ENCODE data around the gene SNRK. TPM values are rescaled to one million over a fixed set of nuclear protein-coding genes. Genes with fewer than 3 reads are reported as not detected.

The SNRK gene
- total and polyA plus RNA-seq, 4 experiments from 2014 or later = 39.8 to 108 (median 77.1) TPM

DNA sequence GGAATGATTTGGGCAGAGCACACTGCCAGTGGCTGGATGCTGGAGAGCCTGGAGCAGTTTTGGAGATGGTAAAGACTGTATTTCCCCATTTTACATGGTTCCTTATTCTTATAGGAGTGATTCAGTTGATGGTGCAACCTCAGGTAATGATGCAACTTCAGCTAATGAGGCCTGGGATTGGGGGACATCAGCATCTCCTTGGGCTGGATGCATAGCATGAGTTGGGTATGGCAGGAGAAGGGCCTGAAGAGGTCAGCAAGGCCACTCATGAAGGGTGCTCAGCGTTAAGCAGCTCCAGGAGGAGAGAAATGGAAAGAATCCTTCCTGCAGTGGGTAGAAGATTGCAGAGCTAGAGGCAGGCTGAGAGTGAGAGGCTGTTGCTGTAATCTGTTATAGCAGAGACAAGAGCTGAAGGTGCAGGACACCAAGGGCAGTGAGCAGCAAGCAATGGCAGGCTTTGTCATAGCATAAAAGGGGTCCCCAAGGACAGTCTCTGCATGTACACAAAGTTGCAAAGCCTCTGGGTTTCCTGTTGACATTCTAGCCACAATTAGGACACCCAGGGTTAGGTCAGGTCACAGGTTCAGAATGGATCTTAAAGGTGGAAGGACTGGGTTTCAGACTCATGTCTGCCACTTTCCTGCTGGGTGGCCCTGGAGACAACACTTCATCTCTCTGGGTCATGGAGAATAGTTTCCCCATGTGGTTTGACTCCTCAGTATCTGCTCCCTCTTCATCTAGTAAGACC, 29.5 kb upstream of the SNRK start:
- Histone ChIP-seq H3K4me3 (ENCODE audit: low read length in 2 of 2) (no peak overlapping the region), H3K36me3 (ENCODE audit: insufficient read depth, low read length) (no peaks in the 10 kb centered on the region), H3K27ac (ENCODE audit: low read depth, low read length) (no peak overlapping the region), H3K9me3 (ENCODE audit: control insufficient read depth in 1 of 2, low read length in 2 of 2) (no peaks in the 10 kb centered on the region), H3K27me3 (ENCODE audit: insufficient read depth, low read length) (no peaks in the 10 kb centered on the region), H3K4me1 (ENCODE audit: insufficient read depth, low read length) (peaks cover 20% of the 10 kb centered on the region)
- DNase-seq = no peak
- ChIA-PET POLR2A (ENCODE audit: partially characterized antibody) (interaction anchor here (0.9 to 1.3 kb wide), 4 partner anchors 9 to 40 kb away, joined by 4 to 5 read pairs (median 4); no protein-coding TSS in a partner anchor), CTCF (ENCODE audit: partially characterized antibody) (interaction anchor here (1.0 to 1.5 kb wide), 4 partner anchors 8 to 95 kb away, joined by 3 read pairs; no protein-coding TSS in a partner anchor)
- H3K4me1 Mint-ChIP-seq = peaks cover 12 to 28% (median 20%) of the 10 kb centered on the region in 4 donors
- H3K9me3 Mint-ChIP-seq = no peaks in the 10 kb centered on the region
- peak overlapping the region in 4 of 8 donors; percentile 5 to 33 (median 26) for H3K4me3 Mint-ChIP-seq
- H3K36me3 Mint-ChIP-seq = no peaks in the 10 kb centered on the region
- H3K27ac Mint-ChIP-seq = peak overlapping the region in 5 of 7 donors; percentile 11 to 67 (median 49)
- intact Hi-C loops (cut with micrococcal nuclease) = no loop called here
- no peaks in the 10 kb centered on the region for H3K27me3 Mint-ChIP-seq

DNA sequence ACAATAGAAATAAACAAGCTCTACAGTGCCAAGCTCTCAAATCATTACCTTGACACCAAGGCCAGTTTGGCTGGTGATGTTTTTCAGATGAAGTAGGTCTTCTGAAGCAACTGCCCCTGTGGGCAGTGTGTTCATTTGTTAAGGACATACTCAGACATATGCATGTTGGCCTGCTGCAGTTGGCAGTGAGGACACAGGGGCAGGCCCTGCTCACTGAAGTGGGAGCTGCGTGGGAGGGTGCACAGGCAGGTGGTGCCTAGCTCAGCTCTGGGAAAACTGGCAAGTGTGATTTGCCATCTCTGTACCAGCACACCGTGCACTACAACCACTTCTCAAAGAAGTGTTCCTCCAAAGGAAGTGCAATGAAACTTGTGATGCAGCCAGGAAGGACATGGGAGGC, 28.5 kb upstream of the SNRK start:
- no peak for DNase-seq
- Mint-ChIP-seq H3K27me3 (no peaks in the 10 kb centered on the region), H3K4me1 (peaks cover 12 to 28% (median 20%) of the 10 kb centered on the region in 4 donors), H3K4me3 (no peak overlapping the region), H3K36me3 (no peaks in the 10 kb centered on the region), H3K27ac (no peak overlapping the region), H3K9me3 (no peaks in the 10 kb centered on the region)
- POLR2A ChIA-PET (ENCODE audit: partially characterized antibody) = interaction anchor here (1.1 to 1.3 kb wide), 2 partner anchors 10 to 39 kb away, joined by 4 read pairs; no protein-coding TSS in a partner anchor
- CTCF ChIA-PET (ENCODE audit: partially characterized antibody) = interaction anchor here (0.8 to 1.3 kb wide), 3 partner anchors 8 to 96 kb away, joined by 3 read pairs; no protein-coding TSS in a partner anchor
- H3K36me3 ChIP-seq (ENCODE audit: insufficient read depth, low read length) = no peaks in the 10 kb centered on the region
- no peaks in the 10 kb centered on the region for H3K27me3 ChIP-seq (ENCODE audit: insufficient read depth, low read length)
- no peak overlapping the region for H3K27ac ChIP-seq (ENCODE audit: low read depth, low read length)
- H3K9me3 ChIP-seq (ENCODE audit: control insufficient read depth in 1 of 2, low read length in 2 of 2) = no peaks in the 10 kb centered on the region
- H3K4me1 ChIP-seq (ENCODE audit: insufficient read depth, low read length) = peaks cover 20% of the 10 kb centered on the region
- H3K4me3 ChIP-seq (ENCODE audit: low read length in 2 of 2) = no peak overlapping the region
- intact Hi-C loops (cut with micrococcal nuclease) = no loop called here

DNA sequence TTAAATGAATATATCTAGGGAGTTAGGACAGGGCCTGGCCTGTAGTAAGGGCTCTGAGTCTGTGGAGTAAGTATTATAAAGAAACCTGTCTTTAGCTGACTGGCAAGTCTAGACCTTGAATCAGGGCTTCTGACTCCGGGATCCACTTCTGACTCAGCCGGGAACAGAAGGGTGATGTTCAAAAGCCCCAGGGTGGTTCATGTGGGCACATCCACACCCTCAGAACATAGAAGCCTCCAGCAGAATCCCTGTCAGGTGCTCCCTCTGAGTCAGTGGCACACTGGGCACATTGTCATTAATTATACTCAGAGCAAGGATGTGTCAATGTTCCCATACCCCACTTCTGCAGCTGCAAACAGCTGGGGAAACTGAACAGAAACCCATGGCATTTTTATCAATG, 26.7 kb upstream of the SNRK start:
- no peaks in the 10 kb centered on the region for H3K36me3 Mint-ChIP-seq
- no peaks in the 10 kb centered on the region for H3K9me3 Mint-ChIP-seq
- intact Hi-C loops (cut with micrococcal nuclease) = no loop called here
- DNase-seq = no peak
- H3K27me3 Mint-ChIP-seq = no peaks in the 10 kb centered on the region
- Histone ChIP-seq H3K4me3 (ENCODE audit: low read length in 2 of 2) (no peak overlapping the region), H3K27me3 (ENCODE audit: insufficient read depth, low read length) (no peaks in the 10 kb centered on the region), H3K9me3 (ENCODE audit: control insufficient read depth in 1 of 2, low read length in 2 of 2) (no peaks in the 10 kb centered on the region), H3K4me1 (ENCODE audit: insufficient read depth, low read length) (peaks cover 20% of the 10 kb centered on the region), H3K36me3 (ENCODE audit: insufficient read depth, low read length) (no peaks in the 10 kb centered on the region), H3K27ac (ENCODE audit: low read depth, low read length) (no peak overlapping the region)
- ChIA-PET CTCF (ENCODE audit: partially characterized antibody) (no interaction called here), POLR2A (ENCODE audit: partially characterized antibody) (no interaction called here)
- H3K27ac Mint-ChIP-seq = no peak overlapping the region
- H3K4me3 Mint-ChIP-seq = no peak overlapping the region
- H3K4me1 Mint-ChIP-seq = peaks cover 12 to 28% (median 20%) of the 10 kb centered on the region in 4 donors

DNA sequence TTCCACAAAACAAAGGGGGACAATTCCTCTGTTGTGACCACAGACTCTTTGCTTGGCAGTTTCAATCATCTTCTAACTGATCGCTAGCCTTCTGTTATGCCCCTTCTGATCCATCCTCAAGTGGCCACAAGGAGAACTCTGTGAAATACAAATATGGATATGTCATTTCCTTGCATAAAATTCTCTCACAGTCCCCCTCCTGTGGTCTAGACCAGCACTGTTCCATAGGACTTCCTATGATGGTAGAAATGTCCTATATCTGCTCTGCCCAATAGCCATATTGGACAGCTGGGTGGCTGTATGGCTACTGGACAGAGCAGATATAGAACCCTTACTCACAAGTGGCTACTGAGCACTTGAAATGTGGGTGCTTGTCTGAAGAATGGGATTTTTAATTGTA, 25.9 kb upstream of the SNRK start:
- POLR2A ChIA-PET (ENCODE audit: partially characterized antibody) = no interaction called here

DNA sequence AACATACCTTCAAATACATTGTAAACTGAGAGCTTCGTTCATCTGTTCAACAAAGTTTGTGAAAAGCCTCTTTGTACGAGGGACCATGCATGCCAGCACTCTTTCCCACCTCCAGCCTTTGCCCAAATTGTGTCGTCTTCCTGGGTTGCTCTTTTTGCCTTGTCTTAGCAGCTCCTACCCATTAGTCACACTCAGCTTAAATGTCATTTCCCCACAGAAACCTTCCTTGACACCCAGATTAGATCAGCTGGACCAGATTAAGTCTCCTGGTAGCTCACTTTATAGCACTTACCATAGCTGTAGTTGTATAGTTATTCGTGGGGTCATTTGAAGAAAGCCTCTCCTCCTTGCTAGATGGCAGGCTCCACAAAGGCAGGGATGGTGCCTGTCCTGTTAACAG, 24.1 kb upstream of the SNRK start:
- no peaks in the 10 kb centered on the region for H3K27me3 ChIP-seq (ENCODE audit: insufficient read depth, low read length)
- H3K4me3 Mint-ChIP-seq = no peak overlapping the region
- no peak for DNase-seq
- no peaks in the 10 kb centered on the region for H3K9me3 ChIP-seq (ENCODE audit: control insufficient read depth in 1 of 2, low read length in 2 of 2)
- peak overlapping the region in 2 of 7 donors; percentile 60 to 77 for H3K27ac Mint-ChIP-seq
- no peak overlapping the region for H3K4me3 ChIP-seq (ENCODE audit: low read length in 2 of 2)
- no peaks in the 10 kb centered on the region for H3K9me3 Mint-ChIP-seq
- no peak overlapping the region for H3K27ac ChIP-seq (ENCODE audit: low read depth, low read length)
- intact Hi-C loops (cut with micrococcal nuclease) = no loop called here
- ChIA-PET POLR2A (ENCODE audit: partially characterized antibody) (no interaction called here), CTCF (ENCODE audit: partially characterized antibody) (interaction anchor here (1.7 kb wide), 1 partner anchor 17 kb away, joined by 4 read pairs; no protein-coding TSS in a partner anchor)
- H3K36me3 ChIP-seq (ENCODE audit: insufficient read depth, low read length) = no peaks in the 10 kb centered on the region
- H3K4me1 Mint-ChIP-seq = peaks cover 5 to 11% (median 7%) of the 10 kb centered on the region in 4 donors
- H3K4me1 ChIP-seq (ENCODE audit: insufficient read depth, low read length) = peaks cover 4% of the 10 kb centered on the region
- H3K27me3 Mint-ChIP-seq = no peaks in the 10 kb centered on the region
- H3K36me3 Mint-ChIP-seq = no peaks in the 10 kb centered on the region

More for the DNA sequence above, 25.9 kb upstream of the SNRK start:
- Mint-ChIP-seq H3K27ac (no peak overlapping the region), H3K36me3 (no peaks in the 10 kb centered on the region), H3K4me1 (peaks cover 12 to 28% (median 20%) of the 10 kb centered on the region in 4 donors), H3K27me3 (no peaks in the 10 kb centered on the region), H3K4me3 (no peak overlapping the region), H3K9me3 (no peaks in the 10 kb centered on the region)
- intact Hi-C loops (cut with micrococcal nuclease) = no loop called here
- Histone ChIP-seq H3K27me3 (ENCODE audit: insufficient read depth, low read length) (no peaks in the 10 kb centered on the region), H3K36me3 (ENCODE audit: insufficient read depth, low read length) (no peaks in the 10 kb centered on the region), H3K4me1 (ENCODE audit: insufficient read depth, low read length) (peaks cover 20% of the 10 kb centered on the region), H3K4me3 (ENCODE audit: low read length in 2 of 2) (no peak overlapping the region), H3K9me3 (ENCODE audit: control insufficient read depth in 1 of 2, low read length in 2 of 2) (no peaks in the 10 kb centered on the region), H3K27ac (ENCODE audit: low read depth, low read length) (no peak overlapping the region)
- CTCF ChIA-PET (ENCODE audit: partially characterized antibody) = no interaction called here
- no peak for DNase-seq

DNA sequence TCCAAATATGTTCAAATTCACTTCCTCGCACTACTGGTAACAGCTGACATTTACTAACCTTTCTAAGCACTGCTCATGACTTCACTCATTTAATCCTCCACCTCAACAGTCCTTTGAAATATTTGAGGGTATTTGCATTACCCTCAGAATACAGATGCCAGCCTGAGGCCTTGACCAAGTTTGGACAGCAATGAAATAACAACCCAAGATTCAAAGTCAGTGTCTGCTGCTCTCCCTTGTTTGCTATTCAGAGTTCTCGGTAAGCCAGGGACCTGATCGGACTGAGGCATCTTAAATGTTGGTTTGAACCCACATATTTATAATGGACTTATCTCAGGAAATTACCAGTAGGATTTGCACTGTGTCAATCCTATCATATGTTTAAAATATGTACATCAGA, 19.9 kb upstream of the SNRK start:
- CTCF ChIA-PET (ENCODE audit: partially characterized antibody) = interaction anchor here (0.7 to 1.8 kb wide), 3 partner anchors 9 to 104 kb away, joined by 3 to 5 read pairs (median 4); no protein-coding TSS in a partner anchor
- POLR2A ChIA-PET (ENCODE audit: partially characterized antibody) = no interaction called here
- H3K27ac Mint-ChIP-seq = no peak overlapping the region

DNA sequence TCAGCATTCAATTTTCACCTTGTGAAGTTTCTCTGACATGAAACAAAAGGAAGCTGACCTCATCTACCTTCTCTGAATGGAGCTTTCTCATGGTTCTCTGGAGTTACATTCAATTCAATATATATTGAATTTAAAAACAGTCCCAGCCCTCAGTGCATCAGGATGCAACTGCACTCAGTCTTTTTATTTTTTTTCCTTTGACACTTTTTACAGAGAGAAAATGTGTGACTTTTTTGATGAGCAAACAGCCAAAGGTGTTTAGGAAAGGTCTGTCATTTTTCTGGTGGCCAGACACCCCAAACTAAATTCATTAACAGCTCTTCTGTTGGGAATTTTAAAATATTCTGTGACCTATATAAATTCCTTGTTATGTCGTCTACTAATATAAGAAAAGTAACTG, 19.3 kb upstream of the SNRK start:
- Mint-ChIP-seq H3K4me3 (no peak overlapping the region), H3K4me1 (peaks cover 0 to 2% (median 0%) of the 10 kb centered on the region in 4 donors), H3K9me3 (peaks cover 0 to 2% (median 0%) of the 10 kb centered on the region in 8 donors), H3K27ac (no peak overlapping the region), H3K36me3 (no peaks in the 10 kb centered on the region), H3K27me3 (no peaks in the 10 kb centered on the region)
- ChIA-PET CTCF (ENCODE audit: partially characterized antibody) (interaction anchor here (0.6 to 1.8 kb wide), 4 partner anchors 10 to 283 kb away, joined by 3 to 5 read pairs (median 4); no protein-coding TSS in a partner anchor), POLR2A (ENCODE audit: partially characterized antibody) (interaction anchor here (0.9 kb wide), 1 partner anchor 20 kb away, joined by 3 read pairs; no protein-coding TSS in a partner anchor)
- DNase-seq = no peak
- Histone ChIP-seq H3K4me3 (ENCODE audit: low read length in 2 of 2) (no peak overlapping the region), H3K9me3 (ENCODE audit: control insufficient read depth in 1 of 2, low read length in 2 of 2) (no peaks in the 10 kb centered on the region), H3K27me3 (ENCODE audit: insufficient read depth, low read length) (no peaks in the 10 kb centered on the region), H3K27ac (ENCODE audit: low read depth, low read length) (no peak overlapping the region), H3K36me3 (ENCODE audit: insufficient read depth, low read length) (no peaks in the 10 kb centered on the region), H3K4me1 (ENCODE audit: insufficient read depth, low read length) (no peaks in the 10 kb centered on the region)
- intact Hi-C loops (cut with micrococcal nuclease) = no loop called here

More for the DNA sequence above, 19.9 kb upstream of the SNRK start:
- peaks cover 0 to 2% (median 0%) of the 10 kb centered on the region in 4 donors for H3K4me1 Mint-ChIP-seq
- Histone ChIP-seq H3K9me3 (ENCODE audit: control insufficient read depth in 1 of 2, low read length in 2 of 2) (no peaks in the 10 kb centered on the region), H3K4me1 (ENCODE audit: insufficient read depth, low read length) (no peaks in the 10 kb centered on the region), H3K36me3 (ENCODE audit: insufficient read depth, low read length) (no peaks in the 10 kb centered on the region), H3K4me3 (ENCODE audit: low read length in 2 of 2) (no peak overlapping the region), H3K27ac (ENCODE audit: low read depth, low read length) (no peak overlapping the region), H3K27me3 (ENCODE audit: insufficient read depth, low read length) (no peaks in the 10 kb centered on the region)
- intact Hi-C loops (cut with micrococcal nuclease) = no loop called here
- DNase-seq = no peak
- no peaks in the 10 kb centered on the region for H3K36me3 Mint-ChIP-seq
- no peak overlapping the region for H3K4me3 Mint-ChIP-seq
- H3K9me3 Mint-ChIP-seq = peaks cover 0 to 2% (median 0%) of the 10 kb centered on the region in 8 donors
- H3K27me3 Mint-ChIP-seq = no peaks in the 10 kb centered on the region
